Stimulated activated CD8-positive, alpha-beta memory T cell treated with anti-CD3 and anti-CD28 coated beads, Interleukin-4, amount 100 ng/mL, for 1 hour (primary cell): Measurements from ENCODE around the gene AKAP5.
"Not testable (repeated sequence)": the region's sequence is repeated elsewhere in the genome, so short reads cannot be mapped to it uniquely, and the experiment has no call there.

Experiments used
- DNase-seq, 2 donors: peaks; one replicate each; pipeline ENCODE4 v3.0.0-alpha.2; 2020; ENCODE audit warnings: low read depth in 2 of 2, low spot score in 1 of 2

Gene AKAP5

DNA sequence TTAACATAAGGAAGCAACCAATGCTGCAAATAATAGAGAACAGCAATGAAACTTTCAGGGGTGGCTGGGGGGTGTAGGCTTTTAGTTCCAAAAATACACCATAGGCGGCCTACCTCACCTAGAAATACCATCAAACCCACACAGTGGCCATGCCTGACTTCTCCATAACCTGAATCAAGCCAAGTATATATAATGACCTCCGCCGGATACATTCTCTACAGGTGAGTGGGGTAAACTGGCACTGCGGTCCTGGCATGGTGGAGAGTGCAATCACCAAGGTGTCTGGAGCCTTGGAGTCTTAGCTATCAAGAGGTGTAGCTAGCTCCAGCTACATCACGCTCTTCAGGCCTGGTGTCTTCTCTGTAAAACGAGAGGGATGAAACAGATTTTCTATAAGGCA, 37.2 kb downstream of the AKAP5 start:
- DNase-seq, result no peak

DNA sequence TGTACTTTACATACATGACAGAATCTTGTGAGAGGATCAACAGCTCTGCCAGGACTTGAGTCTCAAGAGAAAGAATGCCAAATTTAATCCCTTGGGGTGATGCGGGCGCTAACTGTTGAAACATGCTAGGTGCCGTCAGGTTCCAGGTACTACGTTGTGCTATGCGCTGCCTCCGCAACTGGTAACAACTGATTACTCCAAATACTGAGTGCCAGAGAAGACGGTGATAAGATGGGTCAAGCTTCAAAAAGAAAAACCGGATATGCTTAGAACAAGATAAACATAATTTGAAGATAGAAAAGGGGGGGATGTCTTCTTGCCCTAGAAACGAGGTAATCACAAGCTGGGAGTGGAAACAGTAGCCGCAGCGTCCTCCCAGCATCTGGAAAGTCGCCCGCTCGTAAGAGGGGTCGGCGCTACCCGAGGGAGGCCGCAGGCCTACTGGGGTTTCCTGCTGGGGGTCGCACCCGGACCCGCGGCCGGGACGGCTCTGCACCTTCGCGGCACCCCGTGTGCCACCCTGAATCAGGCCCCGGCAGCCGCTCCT, 37.7 kb downstream of the AKAP5 start:
- no peak for DNase-seq

DNA sequence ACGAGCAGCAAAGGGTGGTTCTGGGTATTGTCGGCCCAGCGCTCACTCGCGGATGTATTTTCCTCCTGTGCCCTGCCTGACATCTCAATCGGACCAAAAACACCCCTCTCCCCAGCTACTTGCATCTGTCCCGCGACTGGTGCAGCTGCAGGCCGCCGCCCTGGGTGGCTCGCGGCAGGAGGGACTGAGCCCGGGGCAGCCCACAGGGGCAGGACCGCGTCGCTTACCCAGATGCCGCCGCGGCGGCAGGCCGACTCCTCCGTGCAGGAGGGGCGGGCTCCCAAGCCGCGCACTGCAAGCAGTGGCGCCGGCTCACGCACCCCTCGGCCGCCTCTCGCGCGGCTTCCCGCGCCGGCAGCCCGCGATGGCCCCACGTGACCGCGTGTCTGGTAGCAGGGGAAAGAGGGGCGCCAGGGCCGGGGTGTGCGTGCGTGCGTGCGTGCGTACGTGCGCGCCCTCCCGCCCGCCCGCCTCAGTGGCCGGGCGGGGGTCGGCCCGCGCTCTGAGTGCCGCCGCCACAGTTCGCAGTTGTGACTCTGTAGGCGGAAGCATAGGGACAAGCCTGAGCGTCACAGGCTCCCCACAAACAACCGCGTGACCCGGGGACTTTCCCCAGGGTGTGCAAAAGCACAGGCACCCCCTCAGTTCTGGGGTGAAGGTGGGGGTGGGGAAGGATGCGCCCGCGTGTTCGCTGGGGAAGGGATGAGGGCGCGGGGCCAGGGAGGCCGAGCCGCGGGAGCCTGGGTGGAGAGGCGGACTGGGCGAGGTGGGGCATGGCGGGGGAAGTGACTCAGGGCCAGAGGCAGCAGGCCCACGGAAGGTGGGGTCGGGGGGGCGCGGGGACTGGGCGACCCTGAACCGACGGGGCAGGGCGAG, 38.4 kb downstream of the AKAP5 start, which contains the start of gene ZBTB25:
Gene ZBTB25, minus strand, starts transcription at position 405 of the 876 bp plus-strand sequence. CDS start 13,305 bp downstream, outside the sequence.
- DNase-seq, result peak; percentile 93 to 94

DNA sequence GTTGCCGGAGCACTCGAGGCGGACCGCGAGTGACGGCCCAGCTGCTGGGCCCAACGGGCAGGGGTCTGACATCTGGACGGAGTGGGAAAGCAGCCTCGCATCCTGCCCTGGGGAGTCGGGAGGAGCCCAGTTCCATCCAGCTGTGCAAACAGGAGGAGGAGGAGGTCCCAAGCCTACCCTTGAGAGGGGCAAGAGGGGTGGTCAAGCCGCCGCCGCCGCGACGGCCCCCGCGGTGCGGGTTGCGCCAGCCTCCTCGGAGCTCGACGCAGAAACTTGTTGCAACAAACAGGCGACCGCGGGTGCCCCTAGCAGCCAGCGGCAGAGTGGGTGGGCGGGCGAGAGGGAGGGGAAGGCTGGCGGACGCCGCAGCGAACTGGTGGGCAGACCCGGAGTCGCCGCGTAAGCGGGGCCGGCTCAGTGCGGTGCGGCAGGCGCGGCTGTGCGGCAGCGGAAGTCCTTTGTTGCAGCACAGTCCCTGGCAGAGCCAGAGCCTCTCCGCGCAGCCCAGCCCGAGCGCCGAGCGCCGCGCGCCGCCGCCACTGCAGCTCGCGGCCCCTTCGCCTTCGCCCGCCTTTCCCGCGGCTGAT, 39.1 kb downstream of the AKAP5 start, which contains the start of gene ZBTB1:
Gene ZBTB1, plus strand, starts transcription at position 461 of the 587 bp plus-strand sequence. CDS start 16,735 bp downstream, outside the sequence.
- peak; percentile 52 to 68 for DNase-seq

DNA sequence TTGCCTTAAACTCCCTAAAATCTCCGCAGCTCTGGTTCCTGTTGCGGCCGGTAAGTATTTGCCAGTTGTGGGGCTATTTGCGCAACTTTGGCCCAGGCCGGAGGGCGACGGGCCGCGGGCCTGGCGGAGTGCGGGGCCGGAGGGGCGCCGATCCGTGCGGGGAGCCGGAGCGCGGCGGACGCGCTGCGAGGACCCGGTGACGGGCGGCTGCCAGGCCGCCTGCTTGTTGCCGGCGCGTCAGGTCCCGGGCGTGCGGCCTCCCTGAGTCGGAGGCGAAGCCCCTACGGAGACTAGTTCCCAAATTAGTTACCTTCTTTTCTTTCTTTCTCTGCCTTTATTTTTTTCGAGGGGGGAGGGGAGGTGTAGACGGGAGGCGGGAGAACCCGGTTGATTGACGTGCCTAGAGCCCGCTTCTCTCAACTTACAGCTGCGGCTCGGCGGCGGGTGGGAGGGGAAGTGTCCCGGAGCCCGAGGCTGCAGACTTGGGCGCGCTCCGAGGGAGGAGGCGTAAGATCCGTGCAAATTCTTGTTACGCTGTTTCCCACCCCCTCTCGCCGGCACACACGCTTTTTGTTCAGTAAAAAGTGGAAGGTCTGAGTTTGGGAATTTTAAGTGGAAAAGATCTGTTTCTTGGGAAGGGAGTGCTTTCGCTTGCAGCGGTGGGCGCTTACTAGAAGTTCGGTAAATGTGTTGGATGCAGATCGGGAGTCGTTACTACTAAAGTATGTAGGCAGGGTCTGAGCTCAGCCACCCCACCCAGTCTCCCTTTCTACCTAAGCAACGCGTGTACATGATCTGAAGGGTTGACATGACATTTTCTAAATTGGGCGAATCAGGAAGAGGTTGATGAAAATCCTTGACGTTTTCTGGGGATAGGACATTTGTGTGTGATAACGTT, 39.8 kb downstream of the AKAP5 start:
- DNase-seq, result peak; percentile 60 to 70

GRCh38 chr14:64506721-64507120, 41.4 kb downstream of the AKAP5 start:
- DNase-seq, result no peak

DNA sequence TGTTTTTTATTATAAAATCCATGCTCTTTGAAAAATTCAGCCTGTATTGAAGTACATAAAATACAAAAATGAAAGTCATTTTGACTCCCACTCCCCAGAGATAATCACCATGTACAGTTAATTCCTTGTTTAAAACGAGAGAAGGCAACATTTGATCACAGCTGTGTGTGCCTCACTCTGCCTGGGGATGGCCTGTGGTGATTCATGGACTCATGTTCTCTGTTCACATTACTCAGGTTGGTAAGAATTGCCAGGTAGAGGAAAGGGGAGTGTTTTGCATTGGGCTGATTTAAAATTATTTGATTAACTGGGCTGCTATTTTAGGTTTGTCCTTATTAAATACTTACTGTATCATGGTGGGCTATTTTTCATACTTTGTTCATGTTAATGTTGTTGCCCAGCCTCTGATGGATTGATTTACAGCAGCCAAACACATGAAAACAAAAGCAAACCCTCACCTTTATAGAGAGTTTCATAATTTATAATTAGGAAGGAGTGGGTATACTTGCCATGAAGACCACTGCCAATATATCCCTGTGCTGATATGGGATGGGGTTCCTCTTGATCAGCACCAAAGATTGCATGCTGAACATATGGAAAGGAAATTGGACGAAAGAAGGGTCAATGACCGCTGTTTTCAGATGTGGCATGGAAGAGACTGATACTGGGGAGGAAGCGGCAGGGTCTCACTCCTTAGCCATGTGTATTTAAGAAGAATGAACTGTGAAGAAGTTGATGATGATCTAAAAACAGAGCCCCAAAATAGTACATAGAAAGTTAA, 42.3 kb downstream of the AKAP5 start:
- DNase-seq, result no peak

- no peak for DNase-seq
Measured at GRCh38 chr14:64508215-64508776, 43.0 kb downstream of the AKAP5 start.

DNA sequence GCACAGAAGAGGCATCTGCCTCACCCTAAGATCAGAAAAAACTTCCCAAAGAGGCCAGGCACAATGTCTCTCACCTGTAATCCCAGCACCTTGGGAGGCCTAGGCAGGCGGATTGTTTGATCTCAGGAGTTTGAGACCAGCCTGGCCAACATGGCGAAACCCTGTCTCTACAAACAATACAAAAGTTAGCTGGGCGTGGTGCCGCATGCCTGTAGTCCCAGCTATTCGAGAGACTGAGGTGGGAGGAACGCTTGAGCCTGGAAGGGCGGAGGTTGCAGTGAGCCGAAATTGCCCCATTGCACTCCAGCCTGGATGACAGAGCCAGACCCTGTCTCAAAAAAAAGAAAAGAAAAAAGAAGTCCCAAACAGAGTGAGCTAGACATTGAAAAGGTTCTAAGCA, 43.7 kb downstream of the AKAP5 start:
- DNase-seq, result no peak

GRCh38 chr14:64510825-64511671, 45.7 kb downstream of the AKAP5 start:
- peak; percentile 28 to 46 for DNase-seq

- no peak for DNase-seq
Measured at GRCh38 chr14:64513271-64513670, 48.0 kb downstream of the AKAP5 start.

DNA sequence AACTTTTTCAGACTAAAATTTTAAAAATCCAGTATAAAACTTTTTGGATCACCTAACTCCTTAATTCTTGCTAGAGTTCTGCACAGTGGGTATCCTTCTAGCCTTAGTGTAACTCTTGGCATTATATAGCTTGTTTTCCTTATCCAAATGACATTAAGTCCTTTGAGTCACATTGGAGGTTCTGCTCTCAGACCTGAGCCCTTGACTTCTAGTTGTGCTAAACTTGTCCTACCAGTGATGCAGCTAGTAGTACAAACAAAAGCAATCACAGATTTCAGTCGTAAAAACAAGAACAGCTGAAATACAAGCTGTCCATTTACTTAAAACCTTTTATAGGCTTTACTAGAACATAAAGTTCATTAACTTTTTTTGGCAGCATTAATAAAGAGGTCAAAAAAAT, 49.8 kb downstream of the AKAP5 start:
- DNase-seq, result no peak

DNA sequence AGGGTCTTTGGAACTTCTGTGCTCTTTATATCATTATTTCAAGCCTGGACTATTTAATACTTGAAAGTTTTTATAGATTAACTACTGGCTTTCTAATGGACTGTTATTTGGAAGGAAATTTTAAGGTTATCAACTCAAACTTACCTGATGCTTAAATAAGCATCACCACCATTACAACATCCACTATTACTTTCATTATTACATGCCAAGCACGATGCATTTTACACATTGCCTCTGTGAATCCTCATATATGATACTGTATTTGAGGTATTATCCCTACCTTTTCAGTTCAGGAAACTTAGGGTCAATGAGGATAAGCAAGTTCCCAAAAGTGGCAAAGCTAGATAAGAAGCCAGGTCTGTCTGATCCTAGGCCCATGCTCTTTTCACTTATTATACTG, 51.7 kb downstream of the AKAP5 start:
- DNase-seq, result no peak

DNA sequence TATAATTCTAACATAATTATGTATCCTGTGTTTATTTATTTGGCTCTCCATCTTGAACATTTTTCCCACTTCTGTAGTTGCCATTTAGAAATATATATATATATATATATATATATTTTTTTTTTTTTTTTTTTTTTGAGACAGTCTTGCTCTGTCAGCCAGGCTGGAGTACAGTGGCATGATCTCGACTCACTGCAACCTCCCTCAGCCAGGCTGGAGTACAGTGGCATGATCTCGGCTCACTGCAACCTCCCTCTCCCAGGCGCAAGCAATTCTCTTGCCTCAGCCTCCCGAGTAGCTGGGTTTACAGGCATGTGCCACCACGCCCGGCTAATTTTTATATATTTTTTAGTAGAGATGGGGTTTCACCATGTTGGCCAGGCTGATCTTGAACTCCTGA, 52.4 kb downstream of the AKAP5 start:
- not testable (repeated sequence) for DNase-seq

GRCh38 chr14:64518229-64518628, 52.9 kb downstream of the AKAP5 start:
- no peak for DNase-seq

DNA sequence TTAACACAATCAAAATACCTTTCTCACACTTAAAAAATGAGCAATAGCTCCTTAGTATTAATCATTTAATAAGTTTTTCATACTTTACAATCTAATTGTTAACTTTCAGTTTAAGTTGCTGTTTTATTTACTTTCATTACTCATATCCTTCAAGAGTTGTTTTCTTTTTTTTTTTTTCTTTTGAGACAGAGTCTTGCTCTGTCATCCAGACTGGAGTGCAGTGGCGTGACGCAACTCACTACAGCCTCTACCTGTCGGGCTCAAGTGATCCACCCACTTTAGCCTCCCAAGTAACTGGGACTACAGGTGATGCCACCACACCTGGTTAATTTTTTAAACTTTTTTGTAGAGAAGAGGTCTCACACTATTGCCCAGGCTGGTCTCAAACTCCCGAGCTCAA, 55.4 kb downstream of the AKAP5 start:
- no peak for DNase-seq

GRCh38 chr14:64522591-64523355, 57.5 kb downstream of the AKAP5 start:
- DNase-seq, result no peak
